ENCODE results near the gene SCFD2.

- TF ChIP-seq EZH2 (IDR thresholded peaks at IDR 0.05; ENCODE audit: insufficient read depth, low read length) = no peak
- TF ChIP-seq CTCF (IDR thresholded peaks at IDR 0.05; ENCODE audit: insufficient read depth, low read depth, low read length) = no peak
These were observed 540.3 kb downstream of the SCFD2 start for GRCh38 chr4:52825460-52826090.

All from astrocyte (in vitro differentiated cells and primary cell).